ENCODE data around the gene GAB2.
"Not testable (repeated sequence)": the region's sequence is repeated elsewhere in the genome, so short reads cannot be mapped to it uniquely, and the experiment has no call there.

The GAB2 gene

GRCh38 chr11:78277314-78277994 lies 140.2 kb downstream of the GAB2 start:
- no peak for DNase-seq (ENCODE audit: low read depth in 2 of 2)

- no peak for DNase-seq (ENCODE audit: low read depth in 2 of 2)
These were observed 141.3 kb downstream of the GAB2 start for GRCh38 chr11:78276311-78276710.

GRCh38 chr11:78274739-78275138 lies 142.9 kb downstream of the GAB2 start:
- DNase-seq (ENCODE audit: low read depth in 2 of 2): no peak

- not testable (repeated sequence) for DNase-seq (ENCODE audit: low read depth in 2 of 2)
These were observed 144.9 kb downstream of the GAB2 start for GRCh38 chr11:78272625-78273269.

GRCh38 chr11:78271801-78272200 lies 145.8 kb downstream of the GAB2 start:
- not testable (repeated sequence) for DNase-seq (ENCODE audit: low read depth in 2 of 2)

- no peak for DNase-seq (ENCODE audit: low read depth in 2 of 2)
These were observed 146.6 kb downstream of the GAB2 start for GRCh38 chr11:78270971-78271370.

DNA sequence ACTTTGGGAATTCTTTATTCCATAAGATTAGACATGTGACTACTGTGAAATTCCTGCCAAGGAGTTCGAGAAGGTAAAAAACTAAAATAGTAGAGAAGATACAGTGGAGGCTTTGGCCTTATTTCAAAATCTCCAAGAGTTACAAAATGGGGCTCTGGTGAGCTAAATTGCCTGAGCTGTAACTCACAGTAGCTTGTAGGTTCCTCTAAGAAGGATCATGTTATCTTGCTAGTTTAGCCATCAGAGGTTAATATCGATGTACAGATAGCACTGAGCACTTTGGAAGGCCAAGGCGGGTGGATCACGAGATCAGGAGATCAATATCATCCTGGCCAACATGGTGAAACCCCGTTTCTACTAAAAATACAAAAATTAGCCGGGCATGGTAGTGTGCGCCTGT lies 147.8 kb downstream of the GAB2 start:
- DNase-seq (ENCODE audit: low read depth in 2 of 2): no peak

DNA sequence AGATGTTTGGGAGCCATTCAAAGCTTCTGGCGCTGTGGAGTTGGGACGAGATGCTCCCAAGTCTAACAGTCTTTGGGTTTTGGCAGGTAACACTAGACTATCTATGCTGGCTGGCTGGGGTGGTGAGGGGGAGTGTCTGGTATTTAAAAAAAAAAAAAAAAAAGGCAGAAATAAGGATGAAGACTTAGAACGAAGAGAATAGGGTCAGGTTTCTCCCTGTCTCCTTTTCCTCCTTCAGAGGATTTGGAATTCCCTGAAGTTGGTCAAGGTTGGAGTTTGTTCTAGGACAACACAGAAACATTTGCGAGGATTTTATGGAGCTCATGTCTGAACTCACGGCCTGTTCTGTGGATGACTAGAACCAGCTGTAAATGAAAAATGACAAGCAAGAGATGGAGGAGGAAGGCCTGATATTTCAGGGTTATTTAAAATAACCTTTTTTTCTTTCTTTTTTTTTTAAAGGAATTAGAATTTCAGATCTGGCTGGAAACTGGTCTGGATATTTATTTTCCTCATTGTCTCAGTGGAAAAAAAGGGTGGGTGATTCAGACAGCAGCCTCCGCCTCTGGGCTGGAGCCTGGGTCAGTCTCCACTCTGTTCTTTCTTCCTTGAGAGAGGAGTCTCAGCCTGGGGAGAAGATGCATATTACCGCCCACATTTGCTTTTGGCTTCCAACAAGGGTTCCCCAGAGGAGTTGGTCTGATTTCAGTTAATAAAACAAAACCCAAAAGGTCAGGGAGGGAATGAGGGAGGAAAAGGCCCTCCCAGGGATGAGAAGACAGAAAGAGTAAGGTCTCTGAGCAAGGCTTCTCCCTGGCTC lies 148.8 kb downstream of the GAB2 start:
- DNase-seq (ENCODE audit: low read depth in 2 of 2): no peak

- DNase-seq (ENCODE audit: low read depth in 2 of 2): no peak
These were observed 151.2 kb downstream of the GAB2 start for GRCh38 chr11:78266451-78266850.

- DNase-seq (ENCODE audit: low read depth in 2 of 2): no peak
These were observed 152.3 kb downstream of the GAB2 start for GRCh38 chr11:78265326-78265725.

- no peak for DNase-seq (ENCODE audit: low read depth in 2 of 2)
These were observed 154.9 kb downstream of the GAB2 start for GRCh38 chr11:78262691-78263090.

DNA sequence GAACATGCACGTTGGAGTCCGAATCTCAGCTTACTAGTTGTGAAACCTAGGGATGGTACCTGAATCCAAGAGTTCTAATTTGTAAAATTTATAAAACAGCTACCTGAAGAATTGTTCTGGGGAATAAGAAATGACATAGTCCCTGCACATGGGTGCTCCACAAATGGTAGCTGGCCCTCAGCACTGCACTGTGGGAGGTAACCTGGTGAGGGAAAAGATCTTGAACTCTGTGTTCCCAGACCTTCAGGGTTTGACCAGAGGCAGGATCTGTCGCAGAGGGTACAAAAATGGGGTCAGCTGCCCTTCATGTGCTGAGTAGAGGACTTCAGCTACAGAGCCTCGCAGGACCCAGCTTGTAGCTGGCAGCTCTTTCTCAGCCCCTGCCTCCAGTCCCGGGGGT lies 155.4 kb downstream of the GAB2 start:
- no peak for DNase-seq (ENCODE audit: low read depth in 2 of 2)

- no peak for DNase-seq (ENCODE audit: low read depth in 2 of 2)
These were observed 155.8 kb downstream of the GAB2 start for GRCh38 chr11:78261828-78262227.

GRCh38 chr11:78261367-78261766 lies 156.3 kb downstream of the GAB2 start:
- no peak for DNase-seq (ENCODE audit: low read depth in 2 of 2)

- no peak for DNase-seq (ENCODE audit: low read depth in 2 of 2)
These were observed 157.7 kb downstream of the GAB2 start for GRCh38 chr11:78259777-78260487.

DNA sequence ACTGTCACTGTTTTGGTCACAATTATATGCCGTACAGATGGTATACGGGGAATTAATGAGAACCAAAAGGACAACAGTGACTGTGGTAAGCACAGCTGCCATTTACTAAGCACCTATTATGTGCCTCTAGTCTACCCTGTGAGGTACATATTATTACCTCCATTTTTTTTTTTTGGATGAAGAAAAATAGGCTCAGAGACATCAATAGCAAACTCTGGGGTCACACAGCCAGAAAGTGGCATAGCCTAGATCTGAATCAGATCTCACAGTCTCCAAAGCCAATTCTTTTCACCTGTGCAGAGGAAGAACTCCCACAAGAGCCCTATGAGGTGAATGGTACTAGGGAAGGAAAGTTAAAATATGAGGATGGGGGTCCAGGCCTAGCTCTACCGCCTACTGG lies 160.0 kb downstream of the GAB2 start:
- no peak for DNase-seq (ENCODE audit: low read depth in 2 of 2)

- no peak for DNase-seq (ENCODE audit: low read depth in 2 of 2)
These were observed 160.7 kb downstream of the GAB2 start for GRCh38 chr11:78256962-78257361.

DNA sequence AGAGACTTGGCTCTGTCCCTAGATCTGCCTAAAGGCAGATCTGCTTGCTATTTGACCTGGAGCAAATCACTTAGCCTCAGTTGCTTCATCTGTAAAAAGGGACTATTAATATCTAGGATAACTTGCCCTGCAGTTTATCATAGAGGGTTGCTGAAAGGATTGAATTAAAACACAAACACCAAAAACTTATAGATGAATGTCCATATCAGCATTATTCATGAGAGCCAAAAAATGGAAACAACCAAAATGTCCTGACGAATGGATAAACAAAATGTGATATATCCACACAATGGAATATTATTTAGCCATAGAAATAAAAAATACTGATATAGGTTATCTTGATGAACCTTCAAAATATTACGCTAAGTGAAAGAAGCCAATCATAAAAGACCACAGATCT lies 161.7 kb downstream of the GAB2 start:
- no peak for DNase-seq (ENCODE audit: low read depth in 2 of 2)

GRCh38 chr11:78254268-78254667 lies 163.4 kb downstream of the GAB2 start:
- DNase-seq (ENCODE audit: low read depth in 2 of 2): no peak

- no peak for DNase-seq (ENCODE audit: low read depth in 2 of 2)
These were observed 163.8 kb downstream of the GAB2 start for GRCh38 chr11:78253797-78254196.

DNA sequence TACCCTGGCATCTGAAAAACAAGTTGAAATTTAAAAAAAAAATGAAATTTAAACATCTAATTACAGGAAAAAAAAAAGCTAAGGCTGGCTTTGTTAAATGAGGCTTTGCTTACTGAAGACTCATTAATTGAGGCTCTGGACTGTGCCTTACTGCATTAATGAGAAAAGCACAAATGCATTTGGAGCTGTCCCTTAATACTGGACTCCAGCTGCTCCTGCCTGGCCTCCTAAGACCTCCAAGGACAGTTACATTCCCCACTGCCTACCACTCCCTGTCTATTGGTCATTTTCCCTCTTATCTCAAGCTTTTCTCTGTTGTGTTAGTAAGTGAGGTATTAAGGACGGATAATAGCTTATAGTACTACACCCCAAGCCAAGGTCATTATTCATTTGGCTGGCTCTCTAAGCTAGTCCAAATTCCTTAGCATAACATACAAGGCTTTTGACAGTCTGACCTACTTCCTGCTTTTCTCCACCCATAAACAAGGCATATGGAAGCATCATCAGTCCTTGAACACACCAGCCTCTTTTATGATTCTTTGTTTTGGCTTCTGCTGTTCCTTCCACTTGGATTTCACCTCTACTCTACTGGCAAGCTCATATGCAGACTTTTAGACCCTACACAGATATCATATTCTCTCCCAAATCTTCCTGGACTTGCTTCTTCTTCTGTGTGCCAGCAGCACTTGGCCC lies 166.4 kb downstream of the GAB2 start:
- DNase-seq (ENCODE audit: low read depth in 2 of 2): no peak

GRCh38 chr11:78250099-78250498 lies 167.5 kb downstream of the GAB2 start:
- DNase-seq (ENCODE audit: low read depth in 2 of 2): no peak

All from activated CD8-positive, alpha-beta memory T cell treated with anti-CD3 and anti-CD28 coated beads for 4 hours (primary cell).